Hippocampal formation (tissue), 2 donors: ENCODE measurements around the gene ADAMTS5.

Source experiments
- DNase-seq, 2 donors: peaks; one replicate each; lab custom pipeline; 2025; lab: John Stamatoyannopoulos, UW

The ADAMTS5 gene

GRCh38 chr21:26948194-26948593, 18.7 kb downstream of the ADAMTS5 start:
- no peak for DNase-seq

DNA sequence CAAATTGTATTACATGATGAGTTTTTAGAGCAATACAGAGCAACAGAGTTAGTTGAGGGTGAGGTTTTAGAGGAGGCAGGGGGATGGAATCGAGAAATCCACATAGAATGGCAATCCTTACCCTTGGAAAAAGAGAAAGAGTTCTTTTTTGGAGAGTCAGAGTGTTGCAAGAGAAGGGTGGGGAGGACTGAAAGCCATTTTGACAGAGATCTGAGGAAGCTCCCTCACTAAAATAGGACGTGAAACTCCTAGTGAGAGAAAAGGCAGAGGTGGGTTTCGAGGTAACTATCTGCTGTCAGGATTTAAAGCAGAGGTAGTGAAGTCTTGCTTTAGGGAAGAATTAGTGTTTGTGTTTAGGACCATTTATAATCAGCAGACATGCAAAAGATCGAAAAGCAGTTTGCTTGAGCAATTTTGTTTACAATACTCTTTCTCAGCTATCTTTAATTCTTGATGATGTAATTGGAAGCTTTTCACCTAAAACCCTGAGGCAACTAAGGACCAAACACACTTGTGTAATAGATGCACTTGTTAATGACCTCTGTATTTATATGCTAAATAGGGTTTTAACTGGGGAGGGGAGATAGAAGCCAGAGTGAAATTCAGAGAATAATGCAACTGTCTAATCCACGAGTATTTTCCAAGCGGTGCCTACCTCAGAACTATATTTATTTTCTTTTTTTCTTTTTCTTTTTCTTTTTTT, 20.0 kb downstream of the ADAMTS5 start:
- no peak for DNase-seq

GRCh38 chr21:26945916-26946675, 20.8 kb downstream of the ADAMTS5 start:
- peak in 1 of 2 donors; percentile 11 for DNase-seq

DNA sequence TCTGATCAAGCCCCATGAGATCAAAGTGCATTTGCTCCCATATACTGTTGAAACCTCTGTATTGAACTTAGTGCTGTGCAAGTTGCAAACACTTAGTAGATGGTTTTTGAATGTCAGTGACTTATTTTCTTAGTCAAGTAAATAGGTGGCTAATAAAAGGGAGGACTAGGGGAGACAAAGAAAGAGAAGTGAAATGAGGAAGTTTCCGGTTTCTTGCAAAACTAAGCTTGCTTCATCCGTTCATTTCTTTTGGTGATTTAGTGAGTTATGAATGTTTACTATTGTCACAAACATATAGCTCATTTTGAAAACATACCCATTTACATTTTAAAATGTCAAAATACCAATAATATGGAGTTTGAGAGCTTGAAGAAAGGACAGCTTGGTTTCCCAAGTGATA, 23.0 kb downstream of the ADAMTS5 start:
- DNase-seq: no peak

DNA sequence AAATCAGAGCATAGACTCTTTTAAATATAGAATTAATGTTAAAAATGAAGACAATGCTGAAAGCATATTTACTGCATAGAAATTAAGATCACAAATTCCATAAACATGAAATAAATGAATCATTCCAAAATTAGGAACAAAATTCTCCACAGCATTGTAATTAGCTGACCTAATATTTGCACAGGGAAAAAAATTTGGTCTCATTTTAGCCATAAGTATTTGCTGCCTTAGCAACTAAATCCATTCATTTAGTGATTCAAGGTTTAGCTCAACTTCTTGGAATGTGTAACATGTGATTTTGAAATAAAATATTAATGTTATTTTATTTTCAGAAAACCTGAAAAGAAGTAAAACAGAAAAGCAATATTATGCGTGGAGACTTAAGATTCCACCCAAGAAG, 25.5 kb downstream of the ADAMTS5 start:
- DNase-seq: no peak

- DNase-seq: no peak
Measured at GRCh38 chr21:26939601-26940111, 27.2 kb downstream of the ADAMTS5 start.

DNA sequence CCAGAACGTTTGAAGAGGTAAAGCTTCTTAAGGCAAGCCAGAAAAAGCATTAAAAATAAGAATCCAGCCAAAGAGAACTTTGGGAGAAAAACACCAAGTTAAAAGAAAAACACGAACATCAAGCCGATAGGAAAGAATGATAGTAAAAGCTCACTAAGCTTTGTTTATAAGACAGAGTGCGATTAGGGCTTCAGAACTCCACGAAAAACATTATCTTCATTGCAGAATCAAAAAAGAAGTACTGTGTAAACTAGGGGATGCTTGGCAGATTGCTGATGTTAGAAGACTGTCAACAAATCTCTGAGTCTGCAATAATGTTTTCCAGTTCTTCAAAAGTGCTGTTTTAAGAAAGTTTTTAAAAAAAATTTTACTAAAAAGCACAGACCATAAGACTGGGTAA, 30.2 kb downstream of the ADAMTS5 start:
- DNase-seq: no peak

DNA sequence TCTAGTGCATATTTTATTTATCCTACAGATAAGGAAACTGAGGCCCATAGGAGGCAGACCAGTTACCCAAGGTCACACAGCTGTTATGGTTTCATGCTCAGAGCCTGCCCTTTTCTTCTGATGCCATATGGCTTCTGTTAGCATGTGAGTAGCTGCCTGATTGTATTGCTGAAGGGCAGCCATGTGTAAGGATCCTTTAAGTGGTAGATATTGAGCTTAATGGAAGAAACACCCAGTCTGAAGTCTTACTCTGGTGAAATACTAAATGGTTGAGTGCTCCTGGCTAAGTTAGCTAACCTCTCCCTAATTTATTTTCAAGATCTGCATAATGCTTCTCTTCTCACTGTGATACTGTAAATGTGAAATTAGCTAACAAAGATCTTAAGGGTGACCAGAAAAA, 30.9 kb downstream of the ADAMTS5 start:
- no peak for DNase-seq

- no peak for DNase-seq
Measured at GRCh38 chr21:26934383-26934782, 32.5 kb downstream of the ADAMTS5 start.

DNA sequence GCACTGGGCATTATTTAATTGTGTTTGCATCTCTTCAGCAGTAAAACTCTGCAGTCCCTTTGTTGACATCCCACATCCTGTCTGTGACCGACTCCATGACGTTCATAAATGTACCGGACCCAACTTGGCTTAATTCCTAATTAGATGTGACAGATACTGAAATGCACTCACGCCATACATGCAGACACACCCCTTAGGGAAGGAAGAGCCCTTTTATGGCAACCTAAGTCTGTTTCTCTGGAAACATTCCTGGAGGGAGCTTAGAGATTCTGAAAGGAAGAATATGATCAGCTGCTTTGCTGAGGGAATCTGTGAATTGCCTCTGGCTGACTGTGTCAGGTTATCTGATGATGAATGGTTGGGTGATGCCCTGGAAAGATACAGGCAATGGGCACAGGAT, 33.4 kb downstream of the ADAMTS5 start:
- no peak for DNase-seq

- DNase-seq: no peak
Measured at GRCh38 chr21:26925636-26926035, 41.3 kb downstream of the ADAMTS5 start.

DNA sequence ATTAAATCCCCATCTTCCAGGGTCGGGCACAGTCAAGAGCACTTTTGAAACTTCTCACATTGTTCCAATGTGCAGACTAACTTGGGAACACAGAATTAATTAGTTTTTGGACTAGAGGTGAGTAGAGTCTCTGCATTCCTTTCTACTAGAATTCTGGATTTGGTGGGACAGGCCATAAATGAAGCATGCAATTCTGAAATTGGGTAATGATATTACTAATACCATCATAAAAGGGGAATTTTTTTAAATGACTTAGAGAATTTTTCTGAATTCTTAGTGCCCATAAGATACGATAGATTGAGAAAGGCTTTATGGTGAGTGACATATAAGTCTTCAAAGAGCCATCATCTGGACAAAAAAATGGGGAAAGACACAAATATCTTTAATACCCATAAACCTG, 41.8 kb downstream of the ADAMTS5 start:
- no peak for DNase-seq

DNA sequence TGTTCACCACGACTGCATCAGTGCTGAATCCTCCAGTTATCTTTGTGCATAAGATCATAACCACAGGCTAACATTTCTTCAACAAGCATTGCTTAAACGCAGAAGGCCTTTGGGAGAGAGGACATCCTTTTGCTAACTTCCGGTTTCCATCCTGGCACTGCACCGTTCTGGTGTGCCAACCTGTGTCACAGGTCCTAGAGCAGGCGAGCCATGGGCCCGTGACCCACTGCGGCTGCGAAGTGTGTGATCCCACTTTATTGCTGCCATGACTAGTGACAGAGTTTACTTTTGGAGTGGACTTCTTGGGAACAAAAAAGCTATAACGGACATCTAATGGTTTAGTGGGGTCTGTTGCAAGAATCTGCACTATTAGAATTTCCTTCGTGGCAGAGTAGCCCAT, 42.9 kb downstream of the ADAMTS5 start:
- no peak for DNase-seq

GRCh38 chr21:26920055-26920454, 46.8 kb downstream of the ADAMTS5 start:
- DNase-seq: no peak

DNA sequence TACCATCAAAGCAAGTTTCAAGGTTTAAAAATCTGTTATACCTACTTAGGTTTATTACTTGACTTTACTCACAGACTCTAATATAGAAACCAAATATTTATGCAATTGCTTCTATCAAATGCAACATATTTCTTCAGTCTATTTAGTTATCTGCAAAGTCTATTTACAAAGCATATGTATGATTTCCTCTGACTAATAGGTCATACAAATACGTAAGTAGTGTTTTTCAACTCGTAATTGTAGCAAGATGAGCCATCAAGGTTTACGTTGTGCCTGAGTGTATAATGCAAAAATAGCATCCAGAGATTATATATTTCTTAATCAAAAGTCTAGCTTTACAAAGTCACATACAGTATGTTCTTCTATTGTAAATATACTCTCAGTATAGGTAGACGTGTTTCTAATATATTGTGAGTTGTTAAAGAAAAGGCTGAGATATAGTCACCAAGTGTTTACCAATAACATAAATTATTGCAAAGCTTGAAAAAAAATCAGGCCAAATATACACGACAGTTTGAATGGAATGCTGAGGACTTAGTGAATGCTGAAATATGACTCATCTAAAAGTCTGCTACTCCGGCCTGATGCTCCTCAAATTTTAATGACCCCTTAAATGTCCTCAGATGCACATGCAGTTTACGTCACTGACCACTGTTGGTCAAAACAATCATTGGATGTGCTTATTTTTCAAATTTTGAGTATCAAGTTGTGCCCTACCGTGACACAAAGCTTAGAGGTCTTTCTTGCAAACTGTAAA, 48.4 kb downstream of the ADAMTS5 start:
- DNase-seq: no peak

DNA sequence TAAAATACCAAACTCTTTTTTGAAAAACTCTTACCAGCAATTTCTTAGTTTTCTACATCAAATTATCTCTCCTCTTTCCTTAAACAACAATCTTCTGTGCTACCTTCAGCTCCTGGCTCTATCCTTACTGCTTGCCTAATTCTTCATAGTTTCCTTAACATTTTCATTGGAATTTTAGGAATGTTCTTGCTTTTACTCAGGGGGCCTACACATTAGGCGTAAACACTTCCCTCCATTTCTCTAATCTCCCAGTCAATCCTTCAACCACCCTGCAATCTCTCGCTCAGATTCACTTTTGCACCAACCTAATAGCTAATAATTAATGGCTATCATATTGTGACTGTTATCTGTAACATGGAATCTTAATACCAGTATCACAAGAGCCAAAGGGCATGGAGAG, 50.1 kb downstream of the ADAMTS5 start:
- DNase-seq: no peak

GRCh38 chr21:26914557-26914956, 52.3 kb downstream of the ADAMTS5 start:
- DNase-seq: no peak

- DNase-seq: no peak
Measured at GRCh38 chr21:26912466-26912865, 54.4 kb downstream of the ADAMTS5 start.

- no peak for DNase-seq
Measured at GRCh38 chr21:26909972-26910371, 56.9 kb downstream of the ADAMTS5 start.

GRCh38 chr21:26900980-26901379, 65.9 kb downstream of the ADAMTS5 start:
- DNase-seq: no peak

GRCh38 chr21:26892151-26892550, 74.7 kb downstream of the ADAMTS5 start:
- no peak for DNase-seq

DNA sequence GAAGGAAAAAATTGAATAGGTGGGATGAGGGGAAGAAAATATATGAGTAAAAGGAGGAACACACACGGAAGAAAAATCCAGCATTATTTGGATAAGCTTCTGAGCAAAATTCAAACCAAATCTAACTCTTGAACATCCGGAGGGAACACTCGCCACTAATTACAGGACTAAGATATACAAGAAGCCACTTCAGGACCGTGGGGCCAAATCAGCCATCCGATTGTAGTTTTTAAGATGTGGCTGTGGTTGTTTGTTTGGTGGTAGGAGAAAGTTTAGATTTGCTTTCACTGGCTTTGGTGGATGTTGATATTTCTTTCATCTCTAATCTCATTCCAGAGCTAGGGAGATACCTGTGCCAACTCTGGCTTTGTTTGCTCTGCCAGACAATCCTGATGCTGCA, 78.0 kb downstream of the ADAMTS5 start:
- no peak for DNase-seq

DNA sequence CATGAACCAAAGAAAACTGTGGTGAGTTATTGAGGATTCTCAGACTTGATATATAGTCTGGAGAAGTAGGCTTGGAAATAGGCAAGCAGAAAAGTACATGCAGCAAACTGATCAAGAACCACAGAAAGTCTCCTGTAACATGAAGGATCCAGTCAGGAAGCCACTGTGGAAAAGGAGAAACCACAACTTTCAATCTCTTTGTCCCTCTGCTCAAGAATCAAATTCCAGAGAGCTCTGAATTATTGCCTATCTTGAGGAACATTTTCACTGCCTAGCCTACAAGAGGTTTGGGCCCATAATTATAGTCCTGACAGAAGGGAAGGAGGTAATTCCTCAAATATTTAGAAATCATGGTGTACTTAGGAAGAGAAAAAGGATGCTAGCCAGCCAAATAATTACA, 78.6 kb downstream of the ADAMTS5 start:
- DNase-seq: no peak
